ENCODE results near the gene CASP2. TPM values are rescaled to one million over a fixed set of nuclear protein-coding genes. Genes with fewer than 3 reads are reported as not detected.
A peak's percentile ranks its signal among the peaks of the same experiment; 100 is the strongest.
"Not testable (repeated sequence)": the region's sequence is repeated elsewhere in the genome, so short reads cannot be mapped to it uniquely, and the experiment has no call there.

CASP2 gene
- total RNA-seq, 1 donor from 2014 or later = 62.2 TPM

DNA sequence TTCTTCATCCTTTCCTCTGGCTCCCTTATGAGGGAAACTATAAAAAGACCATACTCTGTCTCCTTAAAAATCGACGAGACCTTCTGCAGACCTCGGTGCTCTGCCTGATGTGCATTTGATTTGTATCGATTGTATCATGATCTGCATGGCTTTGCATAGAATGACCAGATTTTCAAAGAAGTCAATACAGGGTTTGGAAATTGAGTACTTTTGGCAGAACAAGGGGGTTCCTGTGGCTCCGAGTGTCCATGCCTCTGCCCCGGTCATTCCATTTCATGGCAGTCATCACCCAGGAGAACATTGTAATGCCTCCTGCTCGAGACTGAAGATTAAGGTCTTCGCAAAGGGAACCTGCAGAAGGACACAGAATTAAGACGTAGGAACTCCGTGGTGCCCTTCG is 685 bp downstream of the CASP2 start:
- no peaks in the 10 kb centered on the region for H3K27me3 Mint-ChIP-seq
- peak overlapping the region; percentile 88 for H3K27ac Mint-ChIP-seq
- ATAC-seq (ENCODE audit: low read depth) (no peak), DNase-seq (no peak)
- ChIA-PET CTCF (no interaction called here), POLR2A (interaction anchor here (0.7 to 1.6 kb wide), 8 partner anchors 9 to 613 kb away, joined by 3 to 23 read pairs (median 4); partner anchors contain the start of gene TCAF1)
- H3K36me3 Mint-ChIP-seq (ENCODE audit: low read depth) = peaks cover 38% of the 10 kb centered on the region
- intact Hi-C loops (cut with micrococcal nuclease) = loop anchor here (1.0 to 10.0 kb wide), 10 partner anchors 16 to 1546 kb away; partner anchors contain the start of genes EPHB6, GSTK1, TCAF1 and TPK1
- peaks cover 48% of the 10 kb centered on the region for H3K4me1 Mint-ChIP-seq
- peak overlapping the region; percentile 96 for H3K4me3 Mint-ChIP-seq
- H3K9me3 Mint-ChIP-seq = no peaks in the 10 kb centered on the region
- TF ChIP-seq CTCF (IDR thresholded peaks at IDR 0.05) = no peak

DNA sequence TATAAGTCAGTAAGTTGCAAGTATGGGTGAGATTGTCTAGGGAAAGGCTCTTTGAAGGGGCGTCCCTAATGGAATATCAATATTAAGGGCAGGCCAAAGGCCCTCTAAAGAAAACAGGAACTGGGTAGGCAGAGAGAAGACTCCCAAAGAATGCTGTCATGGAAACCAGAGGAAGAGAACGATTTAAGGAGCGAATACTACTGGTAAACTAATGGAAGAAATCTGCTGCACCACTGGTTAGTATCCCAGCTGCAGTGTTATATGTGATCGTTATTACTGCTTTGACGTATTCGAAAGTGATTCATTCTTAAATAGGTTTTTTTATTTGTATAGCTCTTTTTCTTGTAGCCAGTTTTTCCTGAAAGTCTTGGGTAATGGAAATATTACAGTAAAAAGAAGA is 1.3 kb downstream of the CASP2 start:
- CTCF ChIA-PET = interaction anchor here (0.7 to 0.8 kb wide), 2 partner anchors 12 to 49 kb away, joined by 3 to 4 read pairs; no protein-coding TSS in a partner anchor
- TF ChIP-seq CTCF (IDR thresholded peaks at IDR 0.05) = no peak
- ATAC-seq (ENCODE audit: low read depth) = no peak
- POLR2A ChIA-PET = interaction anchor here (0.6 to 1.0 kb wide), 2 partner anchors 26 to 91 kb away, joined by 3 to 4 read pairs; partner anchors contain the start of gene GSTK1
- no peaks in the 10 kb centered on the region for H3K27me3 Mint-ChIP-seq
- H3K36me3 Mint-ChIP-seq (ENCODE audit: low read depth) = peaks cover 44% of the 10 kb centered on the region
- H3K9me3 Mint-ChIP-seq = no peaks in the 10 kb centered on the region
- intact Hi-C loops (cut with micrococcal nuclease) = loop anchor here (2.0 to 10.0 kb wide), 5 partner anchors 15 to 1545 kb away; partner anchors contain the start of genes EPHB6, TCAF1 and TPK1
- H3K4me1 Mint-ChIP-seq = peaks cover 48% of the 10 kb centered on the region
- H3K4me3 Mint-ChIP-seq = peak overlapping the region; percentile 96
- DNase-seq = no peak
- peak overlapping the region; percentile 88 for H3K27ac Mint-ChIP-seq

DNA sequence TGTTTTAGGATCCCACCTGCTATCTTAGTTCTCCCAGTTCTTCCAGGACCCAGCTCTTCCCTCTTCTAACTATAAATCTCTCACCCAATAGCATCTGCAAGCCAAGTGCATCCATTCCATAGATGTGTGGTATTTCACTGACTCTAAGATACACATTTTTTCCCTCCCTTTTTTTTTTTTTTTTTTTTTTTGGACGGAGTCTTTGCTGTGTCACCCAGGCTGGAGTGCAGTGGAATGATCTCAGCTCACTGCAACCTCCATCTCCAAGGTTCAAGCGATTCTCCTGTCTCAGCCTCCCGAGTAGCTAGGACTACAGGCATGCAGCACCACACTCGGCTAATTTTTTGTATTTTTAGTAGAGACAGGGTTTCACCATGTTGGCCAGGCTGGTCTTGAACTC is 1.7 kb downstream of the CASP2 start:
- ATAC-seq (ENCODE audit: low read depth); H3K9me3 Mint-ChIP-seq; DNase-seq; H3K27me3 Mint-ChIP-seq: not testable (repeated sequence)
- H3K4me1 Mint-ChIP-seq = peaks cover 46% of the 10 kb centered on the region
- H3K27ac Mint-ChIP-seq = peak overlapping the region; percentile 88
- intact Hi-C loops (cut with micrococcal nuclease) = loop anchor here (2.0 to 10.0 kb wide), 5 partner anchors 15 to 1545 kb away; partner anchors contain the start of genes EPHB6, TCAF1 and TPK1
- ChIA-PET CTCF (interaction anchor here (0.7 to 0.8 kb wide), 2 partner anchors 11 to 49 kb away, joined by 3 to 4 read pairs; no protein-coding TSS in a partner anchor), POLR2A (interaction anchor here (0.6 to 1.0 kb wide), 4 partner anchors 27 to 106 kb away, joined by 3 to 9 read pairs (median 4); partner anchors contain the start of gene GSTK1)
- peaks cover 48% of the 10 kb centered on the region for H3K36me3 Mint-ChIP-seq (ENCODE audit: low read depth)
- peak overlapping the region; percentile 96 for H3K4me3 Mint-ChIP-seq

- TF ChIP-seq CTCF (IDR thresholded peaks at IDR 0.05) = no peak
- Mint-ChIP-seq H3K27me3 (no peaks in the 10 kb centered on the region), H3K4me3 (peak overlapping the region; percentile 96), H3K27ac (no peak overlapping the region), H3K9me3 (no peaks in the 10 kb centered on the region), H3K36me3 (ENCODE audit: low read depth) (peaks cover 53% of the 10 kb centered on the region), H3K4me1 (peaks cover 48% of the 10 kb centered on the region)
- intact Hi-C loops (cut with micrococcal nuclease) = no loop called here
- CTCF ChIA-PET = no interaction called here
- POLR2A ChIA-PET = interaction anchor here (0.6 to 0.7 kb wide), 2 partner anchors 85 to 106 kb away, joined by 4 to 9 read pairs; no protein-coding TSS in a partner anchor
- DNase-seq = no peak
- no peak for ATAC-seq (ENCODE audit: low read depth)
Observed at GRCh38 chr7:143290293-143290692, 2.1 kb downstream of the CASP2 start.

- Mint-ChIP-seq H3K27me3 (no peaks in the 10 kb centered on the region), H3K4me3 (no peak overlapping the region), H3K9me3 (no peaks in the 10 kb centered on the region), H3K36me3 (ENCODE audit: low read depth) (peaks cover 75% of the 10 kb centered on the region), H3K4me1 (peaks cover 57% of the 10 kb centered on the region), H3K27ac (no peak overlapping the region)
- ChIA-PET POLR2A (no interaction called here), CTCF (interaction anchor here (1.4 kb wide), 1 partner anchor 52 kb away, joined by 4 read pairs; no protein-coding TSS in a partner anchor)
- intact Hi-C loops (cut with micrococcal nuclease) = no loop called here
- no peak for TF ChIP-seq CTCF (IDR thresholded peaks at IDR 0.05)
- no peak for ATAC-seq (ENCODE audit: low read depth)
- DNase-seq = no peak
Observed at GRCh38 chr7:143292876-143293275, 4.7 kb downstream of the CASP2 start.
